HG02588 (cell line): ENCODE results near the gene CLSTN1.

Experiments used
- ATAC-seq: cut with Tn5 transposase; IDR thresholded peaks from one replicate; pipeline ENCODE4 v1.9.1; 2021; ENCODE audit warnings: mild to moderate bottlenecking, moderate library complexity; ENCODE audit not compliant: unreplicated experiment

CLSTN1 gene

GRCh38 chr1:9852004-9852403 lies 28.2 kb upstream of the CLSTN1 start:
- no peak for ATAC-seq

GRCh38 chr1:9850442-9851162 lies 26.8 kb upstream of the CLSTN1 start:
- ATAC-seq, result no peak

- ATAC-seq, result no peak
Observed at GRCh38 chr1:9849691-9850441, 26.1 kb upstream of the CLSTN1 start.

DNA sequence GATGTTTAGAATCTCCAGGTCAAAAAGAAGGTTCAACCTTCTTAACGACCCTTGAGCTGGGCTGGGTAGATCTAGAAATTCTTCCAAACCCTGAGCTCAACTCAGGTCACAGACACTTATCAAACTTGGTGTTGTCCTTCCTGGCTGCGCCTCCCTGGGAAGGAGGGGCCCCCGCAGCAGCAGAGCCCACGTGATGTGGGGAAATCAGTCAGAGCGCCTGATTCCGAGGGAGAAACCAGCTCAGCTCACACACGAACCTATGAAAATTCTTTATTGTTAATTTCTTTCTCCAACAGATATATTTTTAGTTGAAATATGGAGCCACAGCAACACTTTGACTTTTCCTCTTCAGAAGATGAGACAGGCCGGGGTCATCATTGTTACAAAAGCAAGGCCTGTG lies 24.3 kb upstream of the CLSTN1 start:
- no peak for ATAC-seq

- no peak for ATAC-seq
Observed at GRCh38 chr1:9847269-9847668, 23.5 kb upstream of the CLSTN1 start.

- ATAC-seq, result no peak
Observed at GRCh38 chr1:9846611-9847171, 22.9 kb upstream of the CLSTN1 start.

DNA sequence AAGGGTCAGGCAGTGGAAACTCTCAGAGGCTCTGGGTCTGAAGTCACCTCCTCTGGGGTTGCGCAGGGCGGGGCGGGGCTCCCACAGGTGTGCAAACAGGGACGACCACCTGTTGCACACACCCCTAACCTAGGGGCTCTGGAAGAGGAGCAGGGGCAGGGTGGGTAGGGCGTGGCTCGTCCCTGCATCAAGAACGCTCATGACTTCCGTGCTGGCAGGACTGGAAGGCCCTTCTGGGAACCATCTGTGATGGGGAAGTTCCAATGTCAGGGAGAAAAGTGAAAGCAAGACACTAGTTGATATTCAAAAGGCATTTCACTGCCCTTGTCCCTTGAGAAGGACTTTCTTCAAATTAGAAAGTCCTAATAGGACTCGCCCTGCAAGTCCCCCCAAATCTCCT lies 22.1 kb upstream of the CLSTN1 start:
- no peak for ATAC-seq

GRCh38 chr1:9844756-9845155 lies 21.0 kb upstream of the CLSTN1 start:
- ATAC-seq, result no peak

GRCh38 chr1:9844106-9844505 lies 20.3 kb upstream of the CLSTN1 start:
- no peak for ATAC-seq

DNA sequence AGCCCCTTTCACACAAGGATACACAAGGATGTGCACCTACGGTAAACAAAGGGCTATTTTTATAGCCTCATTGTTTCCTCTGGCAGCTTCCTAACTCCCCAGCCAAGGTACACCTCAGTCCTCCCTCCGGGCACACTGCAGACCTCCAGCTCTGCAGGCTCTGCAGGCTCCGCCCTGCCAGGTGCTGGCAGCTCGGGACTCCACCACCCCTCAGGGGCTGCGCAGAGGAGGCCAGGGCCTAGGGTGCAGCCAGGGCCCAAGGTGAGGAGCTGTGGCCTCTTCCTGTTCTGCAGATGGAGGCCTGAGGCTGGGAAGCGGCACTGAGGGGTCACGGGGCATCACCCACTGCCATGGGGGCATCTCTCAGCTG lies 19.8 kb upstream of the CLSTN1 start:
- no peak for ATAC-seq

GRCh38 chr1:9842781-9843575 lies 19.2 kb upstream of the CLSTN1 start:
- no peak for ATAC-seq

DNA sequence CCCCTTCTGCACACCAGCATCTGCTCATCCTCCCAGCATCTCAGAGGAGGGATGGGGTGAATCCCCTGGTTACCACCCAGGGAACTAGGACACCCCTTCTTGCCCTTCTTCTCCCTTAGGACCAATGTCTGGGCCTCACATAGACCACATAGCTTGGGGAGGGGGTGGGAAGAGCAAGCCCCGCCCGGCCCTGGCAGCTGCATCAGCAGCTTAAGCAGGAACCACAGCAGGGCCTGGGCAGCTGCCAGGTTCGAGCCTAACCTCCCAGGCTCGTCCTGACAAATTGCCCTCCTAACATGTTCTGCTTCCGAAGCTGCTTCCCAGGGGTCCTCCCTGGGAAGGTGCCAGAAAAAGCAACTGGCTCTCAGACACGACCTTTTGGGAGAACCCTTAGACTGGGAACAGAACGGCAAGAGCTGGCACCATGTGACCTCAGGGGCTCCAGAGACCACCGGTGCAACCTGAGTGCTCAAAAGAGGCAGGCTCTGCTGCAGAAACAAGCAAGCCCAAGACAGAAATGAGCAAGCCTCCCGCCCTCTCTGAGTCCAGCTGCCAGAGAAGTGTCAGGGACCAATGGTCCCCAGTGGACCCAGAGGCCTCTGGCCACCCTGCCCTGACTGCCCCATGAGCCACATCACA lies 18.4 kb upstream of the CLSTN1 start:
- no peak for ATAC-seq

- no peak for ATAC-seq
Observed at GRCh38 chr1:9841460-9841859, 17.7 kb upstream of the CLSTN1 start.

GRCh38 chr1:9840176-9840575 lies 16.4 kb upstream of the CLSTN1 start:
- ATAC-seq, result no peak

DNA sequence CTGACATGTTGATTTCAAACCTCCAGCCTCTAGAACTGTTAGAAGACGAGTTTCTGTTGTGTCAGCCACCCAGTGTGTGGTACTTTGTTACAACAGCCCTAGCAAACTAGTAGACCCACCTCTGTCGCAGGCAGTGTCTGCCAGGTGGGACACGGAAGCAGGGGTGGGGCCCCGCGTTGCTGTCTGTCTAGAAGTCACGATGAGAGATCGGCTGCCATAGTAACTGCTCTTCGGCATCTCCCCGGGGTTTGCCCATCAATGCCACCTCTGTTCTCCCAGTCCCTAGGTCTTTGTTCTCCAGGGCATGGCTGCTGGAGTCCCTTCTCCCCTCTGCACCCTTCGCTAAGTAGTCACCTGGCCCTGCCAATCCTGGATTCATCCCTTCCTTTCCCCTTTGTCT lies 15.2 kb upstream of the CLSTN1 start:
- ATAC-seq, result no peak

GRCh38 chr1:9836632-9836960 lies 12.8 kb upstream of the CLSTN1 start:
- ATAC-seq, result no peak

DNA sequence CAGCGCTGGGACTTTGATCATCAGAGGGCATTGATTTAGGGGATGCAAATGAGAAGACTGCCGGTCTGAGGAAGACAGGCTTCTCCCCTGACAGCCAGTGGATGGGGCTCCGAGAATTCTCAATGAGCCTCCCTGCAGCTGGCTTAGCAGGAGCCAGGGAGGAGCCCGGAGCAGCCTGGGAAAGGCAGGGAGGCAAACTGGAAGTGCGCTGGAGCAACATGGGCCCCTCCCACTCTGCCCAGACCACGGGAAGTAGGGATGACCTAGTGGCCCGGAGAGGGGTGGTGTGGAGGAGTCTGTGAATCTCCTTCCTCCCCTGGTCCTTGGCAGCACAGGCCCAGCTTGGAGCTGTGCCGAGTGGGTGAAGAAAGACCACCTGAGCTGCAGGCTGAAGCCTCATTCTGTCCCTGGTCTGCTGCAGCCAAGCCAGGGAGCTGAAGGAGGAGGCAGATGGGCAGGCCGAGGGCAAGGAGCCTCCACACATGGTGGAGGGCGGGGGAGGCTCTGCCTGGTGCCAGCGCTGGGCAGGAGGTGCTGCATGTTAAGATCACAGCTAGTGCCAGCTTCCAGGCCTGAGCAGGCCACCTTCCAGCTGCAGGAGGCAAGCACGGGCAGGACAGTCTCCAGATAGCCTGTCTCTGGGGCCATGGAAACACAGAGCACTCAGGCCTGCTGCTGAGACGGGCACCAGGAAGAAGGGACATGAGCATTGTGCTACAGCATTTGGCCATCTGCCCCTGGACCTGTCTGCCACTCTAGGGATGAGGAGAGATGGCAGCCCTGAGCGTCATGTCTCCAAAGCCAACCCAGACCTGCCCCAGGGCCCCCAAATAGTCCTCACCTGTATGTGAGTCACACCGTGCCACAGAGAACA lies 12.2 kb upstream of the CLSTN1 start:
- no peak for ATAC-seq

GRCh38 chr1:9835404-9835757 lies 11.6 kb upstream of the CLSTN1 start:
- no peak for ATAC-seq

GRCh38 chr1:9833632-9834031 lies 9.9 kb upstream of the CLSTN1 start:
- ATAC-seq, result no peak

GRCh38 chr1:9827558-9828185 lies 3.9 kb upstream of the CLSTN1 start:
- ATAC-seq, result no peak
